Stimulated activated CD4-positive, alpha-beta T cell treated with anti-CD3 and anti-CD28 coated beads, TNF-alpha, amount 100 ng/mL, for 24 hours (primary cell): ENCODE measurements around the gene MLLT10.
"Not testable (repeated sequence)": the region's sequence is repeated elsewhere in the genome, so short reads cannot be mapped to it uniquely, and the experiment has no call there.

Source experiments
- DNase-seq, 3 experiments: peaks; one replicate each; pipeline ENCODE4 v3.0.0-alpha.2; 2020; ENCODE audit warnings: low read depth in 3 of 3

Gene MLLT10

GRCh38 chr10:21694631-21695030 is 160.6 kb downstream of the MLLT10 start:
- no peak for DNase-seq

DNA sequence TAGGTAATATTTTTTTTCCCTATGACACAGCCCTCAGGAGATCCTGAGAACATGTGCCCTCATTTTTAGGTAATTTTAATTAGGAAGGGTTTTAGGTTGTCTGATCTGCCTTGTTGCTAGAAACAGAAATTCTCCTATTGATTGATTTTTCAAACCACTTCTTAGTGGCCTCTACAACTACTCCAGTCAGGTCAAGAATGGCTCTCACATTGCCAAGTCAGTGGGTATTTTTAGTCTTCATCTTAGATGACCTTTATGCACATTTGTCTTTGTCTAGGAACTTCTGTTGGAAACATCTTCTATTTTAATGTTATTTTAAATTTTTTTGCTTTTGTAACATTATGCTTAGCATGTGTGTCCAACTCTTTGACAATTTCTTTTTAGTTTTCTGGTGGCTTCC is 162.3 kb downstream of the MLLT10 start:
- no peak for DNase-seq

- DNase-seq = no peak
These were observed 165.5 kb downstream of the MLLT10 start for GRCh38 chr10:21699575-21699974.

DNA sequence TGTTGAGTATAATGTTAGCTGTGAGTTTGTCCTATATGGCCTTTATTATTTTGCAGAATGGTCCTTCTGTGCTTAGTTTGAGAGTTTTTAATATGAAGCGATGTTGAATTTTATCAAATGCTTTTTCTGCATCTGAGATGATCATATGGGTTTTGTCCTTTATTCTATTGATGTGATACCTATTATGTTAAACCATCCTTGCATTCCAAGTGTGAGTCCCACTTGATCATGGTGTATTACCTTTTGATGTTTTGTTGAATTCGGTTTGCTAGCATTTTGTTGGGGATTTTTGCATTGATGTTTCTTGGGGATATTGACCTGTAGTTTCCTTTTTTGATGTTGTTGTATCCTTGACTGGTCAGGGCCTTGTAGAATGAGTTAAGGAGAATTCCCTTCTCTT is 166.4 kb downstream of the MLLT10 start:
- DNase-seq = no peak

GRCh38 chr10:21702633-21703111 is 168.6 kb downstream of the MLLT10 start:
- no peak for DNase-seq

- no peak for DNase-seq
These were observed 171.3 kb downstream of the MLLT10 start for GRCh38 chr10:21705142-21705827.

DNA sequence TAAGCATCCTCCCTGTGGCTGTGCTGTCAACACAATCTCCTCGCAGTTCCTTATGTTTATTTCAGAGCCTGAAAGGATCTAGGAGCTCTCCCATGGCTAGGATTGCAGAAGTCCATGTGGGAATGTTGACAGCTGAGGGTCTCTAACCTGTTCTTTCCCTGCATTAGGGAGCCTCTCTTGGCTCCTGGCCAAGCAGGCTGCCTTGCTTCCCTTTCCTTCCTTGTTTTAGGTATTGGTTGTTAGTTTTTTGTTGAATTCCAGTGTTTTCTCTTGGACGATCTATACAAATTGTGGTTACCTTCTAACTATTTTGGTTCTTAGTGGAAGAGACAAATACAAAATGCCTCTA is 171.8 kb downstream of the MLLT10 start:
- DNase-seq = no peak

GRCh38 chr10:21707498-21707897 is 173.5 kb downstream of the MLLT10 start:
- DNase-seq = no peak

DNA sequence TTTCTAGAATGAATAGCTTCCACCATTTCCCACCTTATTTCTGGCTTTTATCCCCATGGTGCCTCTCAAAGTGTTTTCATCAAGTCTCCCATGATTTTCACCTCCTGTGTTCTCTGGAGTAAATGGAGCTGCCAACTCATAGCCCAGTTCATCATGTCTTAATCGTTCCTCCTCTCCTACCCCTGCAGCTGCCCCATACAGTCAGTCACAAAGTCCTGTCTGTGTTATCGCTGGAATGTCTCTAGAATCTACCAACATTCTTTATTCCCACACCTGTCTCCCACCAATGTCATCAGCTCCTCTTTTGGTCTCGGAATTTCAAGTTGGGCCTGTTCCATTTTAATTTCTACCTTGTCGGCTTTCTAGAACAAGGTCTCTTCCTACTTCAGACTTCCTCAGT is 178.9 kb downstream of the MLLT10 start:
- DNase-seq = no peak

GRCh38 chr10:21715531-21716195 is 181.6 kb downstream of the MLLT10 start:
- DNase-seq = no peak

GRCh38 chr10:21717437-21718054 is 183.5 kb downstream of the MLLT10 start:
- DNase-seq = not testable (repeated sequence)

- DNase-seq = no peak
These were observed 185.5 kb downstream of the MLLT10 start for GRCh38 chr10:21719502-21719901.

- no peak for DNase-seq
These were observed 186.1 kb downstream of the MLLT10 start for GRCh38 chr10:21720090-21720489.

DNA sequence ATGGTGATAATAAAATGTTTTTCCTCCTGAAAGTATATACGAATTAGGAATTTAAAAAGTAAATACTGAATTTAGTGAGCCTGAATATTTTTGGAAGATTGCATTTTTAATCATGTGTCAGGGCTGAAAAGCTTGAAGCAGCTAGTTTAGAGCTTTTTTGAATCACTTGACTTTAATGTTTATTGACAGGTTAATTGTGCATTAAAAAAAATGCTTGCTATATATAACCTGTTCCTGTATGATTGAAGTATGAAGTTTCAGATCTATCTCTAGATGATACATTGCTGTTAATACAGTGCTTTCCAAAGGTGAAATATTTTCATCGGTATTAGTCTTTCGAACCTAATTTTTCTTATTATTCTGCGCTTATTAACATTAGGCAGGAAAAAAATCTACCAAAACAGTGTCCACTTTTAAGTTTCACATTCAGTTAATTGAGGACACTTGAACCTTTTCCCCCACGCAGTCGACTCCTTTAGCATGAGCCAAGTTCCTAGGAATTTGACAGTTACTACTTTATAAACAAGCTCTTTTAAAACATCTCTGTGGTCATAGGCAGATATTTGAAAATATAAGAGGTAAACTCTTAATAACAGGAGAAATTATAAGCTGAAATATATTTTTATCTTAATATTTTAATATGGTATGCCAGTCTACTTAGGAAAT is 187.1 kb downstream of the MLLT10 start:
- DNase-seq = no peak

- no peak for DNase-seq
These were observed 188.2 kb downstream of the MLLT10 start for GRCh38 chr10:21722209-21722608.

DNA sequence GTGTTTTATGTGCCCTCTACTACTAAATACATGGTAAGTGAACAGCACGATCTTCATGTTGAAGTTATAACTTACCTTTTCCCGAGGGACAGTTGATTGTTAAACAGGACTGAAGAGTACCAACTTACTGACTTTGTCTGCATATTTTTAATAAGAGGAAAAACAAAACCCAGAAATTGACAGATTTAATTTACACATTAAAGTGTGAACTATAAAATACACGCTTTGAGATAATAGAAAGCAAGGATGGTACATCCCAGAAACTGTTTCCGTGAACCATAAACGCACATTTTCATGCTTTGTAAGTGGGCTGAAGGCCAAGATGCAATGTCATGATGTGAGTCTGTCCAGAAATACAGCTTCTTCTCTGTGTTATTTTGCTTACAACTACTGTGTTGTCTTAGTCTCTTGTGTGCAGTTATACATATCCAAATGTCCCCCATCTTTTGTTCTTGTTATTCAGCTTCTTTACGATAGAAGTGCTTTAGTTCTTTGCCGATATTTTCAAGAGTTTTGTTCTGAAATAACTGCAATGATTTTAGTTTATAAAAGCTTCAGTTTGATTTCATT is 190.1 kb downstream of the MLLT10 start:
- DNase-seq = no peak

DNA sequence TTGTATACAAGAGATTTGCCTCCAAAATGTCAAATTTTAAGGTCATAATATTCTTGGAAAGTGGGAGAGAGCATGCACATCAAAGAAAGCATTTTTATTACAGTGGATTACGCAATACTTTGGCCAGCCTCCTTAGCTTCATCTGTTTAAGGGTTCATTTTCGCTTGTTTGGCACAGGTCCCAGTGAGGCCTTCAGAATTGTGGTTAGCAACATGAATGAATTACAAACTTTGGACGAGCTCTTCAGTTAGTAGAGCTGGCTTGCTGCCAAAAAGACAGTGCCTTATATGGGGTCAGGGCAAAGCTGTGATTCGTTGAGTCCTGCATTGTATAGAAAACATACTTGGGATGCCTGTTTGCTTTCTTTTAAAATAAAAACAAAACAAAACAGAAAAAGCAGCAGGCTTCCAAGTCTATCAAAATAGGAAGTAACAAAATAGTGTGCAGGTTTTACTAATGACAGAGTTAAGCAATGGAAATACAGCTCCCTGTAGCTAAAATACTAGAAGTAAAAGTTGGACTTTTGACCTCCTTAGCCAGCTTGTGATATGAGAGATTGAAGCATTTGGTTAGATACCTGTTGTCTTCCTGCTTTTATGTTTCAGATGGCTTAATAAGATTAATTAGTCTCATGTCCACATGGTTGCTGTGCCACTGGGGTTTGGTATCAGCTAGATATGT is 190.8 kb downstream of the MLLT10 start:
- DNase-seq = peak in 1 of 3 experiments; percentile 11

- DNase-seq = no peak
These were observed 192.7 kb downstream of the MLLT10 start for GRCh38 chr10:21726601-21727225.

DNA sequence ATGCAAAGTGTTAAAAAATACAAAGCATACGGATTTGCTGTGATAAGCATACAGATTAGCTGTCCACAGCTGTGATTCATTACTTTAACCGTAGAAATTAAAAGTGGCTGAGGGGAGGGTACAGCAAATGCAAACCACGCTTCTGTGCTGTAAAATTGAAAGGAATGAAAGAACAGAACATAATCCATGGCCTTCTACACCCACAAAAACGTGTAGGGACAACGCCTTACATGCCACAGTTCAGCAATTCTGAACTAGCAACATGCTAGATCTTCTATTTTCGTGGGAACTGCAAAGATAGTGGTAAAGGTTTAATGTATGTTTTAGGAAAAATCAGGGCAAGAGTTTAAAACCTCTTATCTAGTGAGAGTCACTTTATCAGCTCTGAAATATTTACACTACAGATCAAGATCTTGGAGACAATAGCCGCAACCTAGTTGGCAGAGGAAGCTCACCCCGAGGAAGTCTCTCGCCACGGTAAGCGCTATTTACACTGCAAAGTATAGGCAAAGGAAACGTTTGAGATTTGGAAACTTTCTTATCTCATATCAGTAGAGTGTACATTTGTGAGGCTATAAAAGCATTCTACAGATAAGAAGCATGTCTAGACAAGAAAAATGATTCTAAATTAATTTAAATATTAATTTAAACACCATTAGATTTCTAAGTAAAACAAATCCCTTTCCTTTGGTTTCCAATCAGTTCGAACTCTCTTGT is 193.6 kb downstream of the MLLT10 start:
- no peak for DNase-seq

- no peak for DNase-seq
These were observed 194.6 kb downstream of the MLLT10 start for GRCh38 chr10:21728618-21729017.
